ENCODE data around the gene LDAH. TPM values are rescaled to one million over a fixed set of nuclear protein-coding genes. Genes with fewer than 3 reads are reported as not detected.

Gene LDAH
- polyA plus RNA-seq, 1 experiment, result 31.4 TPM

- Histone ChIP-seq H3K9me3 (ENCODE audit: control insufficient read depth, insufficient read depth, low read length) (no peaks in the 10 kb centered on the region), H3K27me3 (ENCODE audit: control insufficient read depth, insufficient read depth, low read length) (no peaks in the 10 kb centered on the region), H3K4me3 (ENCODE audit: low read depth, low read length) (no peak overlapping the region), H3K27ac (ENCODE audit: low read depth, low read length) (no peak overlapping the region)
- ChIA-PET CTCF (interaction anchor here (0.7 to 2.6 kb wide), 4 partner anchors 21 to 78 kb away, joined by 3 to 7 read pairs (median 4); no protein-coding TSS in a partner anchor), POLR2A (no interaction called here)
- no peak for TF ChIP-seq CTCF (IDR thresholded peaks at IDR 0.05; ENCODE audit: low read depth, low read length)
- no peak for DNase-seq (ENCODE audit: low read depth, low spot score)
Measured at GRCh38 chr2:20728114-20728758, 94.7 kb downstream of the LDAH start.

GRCh38 chr2:20726913-20727312 lies 96.0 kb downstream of the LDAH start:
- Histone ChIP-seq H3K9me3 (ENCODE audit: control insufficient read depth, insufficient read depth, low read length) (no peaks in the 10 kb centered on the region), H3K27ac (ENCODE audit: low read depth, low read length) (no peak overlapping the region), H3K4me3 (ENCODE audit: low read depth, low read length) (no peak overlapping the region), H3K27me3 (ENCODE audit: control insufficient read depth, insufficient read depth, low read length) (no peaks in the 10 kb centered on the region)
- ChIA-PET CTCF (interaction anchor here (1.1 to 2.6 kb wide), 2 partner anchors 55 to 66 kb away, joined by 4 to 7 read pairs; no protein-coding TSS in a partner anchor), POLR2A (no interaction called here)
- DNase-seq (ENCODE audit: low read depth, low spot score), result no peak
- no peak for TF ChIP-seq CTCF (IDR thresholded peaks at IDR 0.05; ENCODE audit: low read depth, low read length)

GRCh38 chr2:20725782-20726181 lies 97.1 kb downstream of the LDAH start:
- Histone ChIP-seq H3K9me3 (ENCODE audit: control insufficient read depth, insufficient read depth, low read length) (no peaks in the 10 kb centered on the region), H3K27me3 (ENCODE audit: control insufficient read depth, insufficient read depth, low read length) (no peaks in the 10 kb centered on the region), H3K27ac (ENCODE audit: low read depth, low read length) (no peak overlapping the region), H3K4me3 (ENCODE audit: low read depth, low read length) (no peak overlapping the region)
- CTCF ChIA-PET, result no interaction called here
- POLR2A ChIA-PET, result no interaction called here
- no peak for DNase-seq (ENCODE audit: low read depth, low spot score)
- TF ChIP-seq CTCF (IDR thresholded peaks at IDR 0.05; ENCODE audit: low read depth, low read length), result no peak

DNA sequence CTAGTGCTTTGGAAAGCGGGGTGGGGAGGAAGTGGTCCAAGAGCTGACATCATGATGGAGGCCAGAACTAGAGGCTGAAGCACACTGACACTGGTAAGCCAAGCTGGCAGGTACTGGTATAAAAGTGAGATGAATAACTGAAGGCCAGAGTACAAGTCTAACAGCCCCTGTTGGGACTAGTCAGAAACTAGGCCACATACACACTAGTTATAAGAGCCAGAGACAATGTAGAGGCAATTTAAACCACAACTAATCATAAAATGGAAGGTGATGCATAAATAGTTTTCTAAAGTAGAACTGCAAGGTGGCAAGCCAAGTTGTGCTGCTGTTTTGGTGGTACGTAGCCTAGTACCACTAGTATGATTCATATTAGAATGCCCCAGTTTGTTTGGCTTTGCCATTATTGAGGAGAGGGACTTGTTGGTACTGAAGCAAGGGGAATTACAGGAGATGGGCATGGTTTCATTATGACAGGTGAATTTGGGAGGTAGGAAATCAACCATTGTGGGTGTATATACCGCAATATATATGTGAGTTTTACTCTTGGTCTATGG lies 98.3 kb downstream of the LDAH start:
- H3K27me3 ChIP-seq (ENCODE audit: control insufficient read depth, insufficient read depth, low read length), result no peaks in the 10 kb centered on the region
- TF ChIP-seq CTCF (IDR thresholded peaks at IDR 0.05; ENCODE audit: low read depth, low read length), result no peak
- no peaks in the 10 kb centered on the region for H3K9me3 ChIP-seq (ENCODE audit: control insufficient read depth, insufficient read depth, low read length)
- DNase-seq (ENCODE audit: low read depth, low spot score), result no peak
- no peak overlapping the region for H3K27ac ChIP-seq (ENCODE audit: low read depth, low read length)
- ChIA-PET CTCF (no interaction called here), POLR2A (no interaction called here)
- no peak overlapping the region for H3K4me3 ChIP-seq (ENCODE audit: low read depth, low read length)

DNA sequence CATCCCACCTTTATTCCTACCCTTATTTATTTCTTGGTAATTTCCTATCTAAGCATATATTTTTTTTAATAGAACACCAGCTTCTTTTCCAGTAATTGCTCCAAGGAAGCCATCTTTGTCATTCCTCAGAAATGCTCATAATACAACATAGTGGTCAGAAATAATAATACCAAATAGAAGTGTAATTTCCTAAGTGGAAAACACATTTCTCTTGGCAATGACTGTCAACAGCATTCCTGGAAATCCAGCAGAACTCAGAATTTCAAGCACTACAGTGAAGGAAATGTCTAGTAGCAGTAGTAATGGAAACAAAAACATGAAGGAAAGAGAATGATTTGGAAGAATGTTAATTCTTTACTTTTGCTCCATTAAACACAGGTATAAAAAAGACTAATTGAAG lies 99.4 kb downstream of the LDAH start:
- no peak overlapping the region for H3K4me3 ChIP-seq (ENCODE audit: low read depth, low read length)
- ChIA-PET POLR2A (no interaction called here), CTCF (interaction anchor here (0.6 to 1.0 kb wide), 2 partner anchors 62 to 395 kb away, joined by 3 read pairs; no protein-coding TSS in a partner anchor)
- no peaks in the 10 kb centered on the region for H3K9me3 ChIP-seq (ENCODE audit: control insufficient read depth, insufficient read depth, low read length)
- H3K27ac ChIP-seq (ENCODE audit: low read depth, low read length), result no peak overlapping the region
- no peak for DNase-seq (ENCODE audit: low read depth, low spot score)
- no peaks in the 10 kb centered on the region for H3K27me3 ChIP-seq (ENCODE audit: control insufficient read depth, insufficient read depth, low read length)
- TF ChIP-seq CTCF (IDR thresholded peaks at IDR 0.05; ENCODE audit: low read depth, low read length), result no peak
